ENCODE data around the gene RNF146.
A peak's percentile ranks its signal among the peaks of the same experiment; 100 is the strongest.
"Not testable (repeated sequence)": the region's sequence is repeated elsewhere in the genome, so short reads cannot be mapped to it uniquely, and the experiment has no call there.

The RNF146 gene

GRCh38 chr6:127266178-127266891 lies at the start of gene RNF146:
TSS of gene RNF146 (plus strand) at chr6:127266864. CDS start at chr6:127280339, 13,475 bp downstream.
- Histone ChIP-seq H3K4me3 (ENCODE audit: low read length) (peak within 1 kb of the TSS; percentile 100), H3K36me3 (ENCODE audit: control insufficient read depth, insufficient read depth, low read length) (no peaks in the 10 kb centered on the region), H3K4me1 (ENCODE audit: control insufficient read depth, insufficient read depth, low read length) (peaks cover 15% of the 10 kb centered on the region), H3K27me3 (ENCODE audit: control insufficient read depth, insufficient read depth, low read length) (no peaks in the 10 kb centered on the region), H3K27ac (ENCODE audit: low read depth, low read length) (peak within 1 kb of the TSS; percentile 99), H3K9ac (ENCODE audit: low read length) (peak within 1 kb of the TSS; percentile 99)

GRCh38 chr6:127219869-127220268 lies 46.8 kb upstream of the RNF146 start:
- H3K27me3 ChIP-seq (ENCODE audit: control insufficient read depth, insufficient read depth, low read length): no peaks in the 10 kb centered on the region
- no peaks in the 10 kb centered on the region for H3K4me1 ChIP-seq (ENCODE audit: control insufficient read depth, insufficient read depth, low read length)
- no peak overlapping the region for H3K27ac ChIP-seq (ENCODE audit: low read depth, low read length)
- no peak overlapping the region for H3K4me3 ChIP-seq (ENCODE audit: low read length)
- no peaks in the 10 kb centered on the region for H3K36me3 ChIP-seq (ENCODE audit: control insufficient read depth, insufficient read depth, low read length)
- no peak overlapping the region for H3K9ac ChIP-seq (ENCODE audit: low read length)

- no peak overlapping the region for H3K9ac ChIP-seq (ENCODE audit: low read length)
- H3K4me1 ChIP-seq (ENCODE audit: control insufficient read depth, insufficient read depth, low read length): no peaks in the 10 kb centered on the region
- no peak overlapping the region for H3K27ac ChIP-seq (ENCODE audit: low read depth, low read length)
- no peak overlapping the region for H3K4me3 ChIP-seq (ENCODE audit: low read length)
- no peaks in the 10 kb centered on the region for H3K36me3 ChIP-seq (ENCODE audit: control insufficient read depth, insufficient read depth, low read length)
- no peaks in the 10 kb centered on the region for H3K27me3 ChIP-seq (ENCODE audit: control insufficient read depth, insufficient read depth, low read length)
These were observed 45.5 kb upstream of the RNF146 start for GRCh38 chr6:127221201-127221600.

GRCh38 chr6:127222418-127222817 lies 44.2 kb upstream of the RNF146 start:
- H3K9ac ChIP-seq (ENCODE audit: low read length): no peak overlapping the region
- no peak overlapping the region for H3K27ac ChIP-seq (ENCODE audit: low read depth, low read length)
- H3K27me3 ChIP-seq (ENCODE audit: control insufficient read depth, insufficient read depth, low read length): no peaks in the 10 kb centered on the region
- H3K4me1 ChIP-seq (ENCODE audit: control insufficient read depth, insufficient read depth, low read length): no peaks in the 10 kb centered on the region
- H3K36me3 ChIP-seq (ENCODE audit: control insufficient read depth, insufficient read depth, low read length): no peaks in the 10 kb centered on the region
- no peak overlapping the region for H3K4me3 ChIP-seq (ENCODE audit: low read length)

GRCh38 chr6:127225497-127225896 lies 41.2 kb upstream of the RNF146 start:
- no peak overlapping the region for H3K4me3 ChIP-seq (ENCODE audit: low read length)
- H3K9ac ChIP-seq (ENCODE audit: low read length): no peak overlapping the region
- no peaks in the 10 kb centered on the region for H3K36me3 ChIP-seq (ENCODE audit: control insufficient read depth, insufficient read depth, low read length)
- no peak overlapping the region for H3K27ac ChIP-seq (ENCODE audit: low read depth, low read length)
- H3K4me1 ChIP-seq (ENCODE audit: control insufficient read depth, insufficient read depth, low read length): no peaks in the 10 kb centered on the region
- no peaks in the 10 kb centered on the region for H3K27me3 ChIP-seq (ENCODE audit: control insufficient read depth, insufficient read depth, low read length)

- not testable (repeated sequence) for H3K27me3 ChIP-seq (ENCODE audit: control insufficient read depth, insufficient read depth, low read length); H3K27ac ChIP-seq (ENCODE audit: low read depth, low read length); H3K36me3 ChIP-seq (ENCODE audit: control insufficient read depth, insufficient read depth, low read length); H3K4me1 ChIP-seq (ENCODE audit: control insufficient read depth, insufficient read depth, low read length); H3K4me3 ChIP-seq (ENCODE audit: low read length); H3K9ac ChIP-seq (ENCODE audit: low read length)
These were observed 32.8 kb upstream of the RNF146 start for GRCh38 chr6:127233819-127234218.

- H3K4me3 ChIP-seq (ENCODE audit: low read length): no peak overlapping the region
- H3K4me1 ChIP-seq (ENCODE audit: control insufficient read depth, insufficient read depth, low read length): no peaks in the 10 kb centered on the region
- no peak overlapping the region for H3K27ac ChIP-seq (ENCODE audit: low read depth, low read length)
- H3K36me3 ChIP-seq (ENCODE audit: control insufficient read depth, insufficient read depth, low read length): no peaks in the 10 kb centered on the region
- H3K27me3 ChIP-seq (ENCODE audit: control insufficient read depth, insufficient read depth, low read length): no peaks in the 10 kb centered on the region
- H3K9ac ChIP-seq (ENCODE audit: low read length): no peak overlapping the region
These were observed 23.2 kb upstream of the RNF146 start for GRCh38 chr6:127243501-127243900.

- H3K27me3 ChIP-seq (ENCODE audit: control insufficient read depth, insufficient read depth, low read length): no peaks in the 10 kb centered on the region
- H3K4me1 ChIP-seq (ENCODE audit: control insufficient read depth, insufficient read depth, low read length): no peaks in the 10 kb centered on the region
These were observed 19.3 kb upstream of the RNF146 start for GRCh38 chr6:127247114-127248096.

GRCh38 chr6:127249621-127250020 lies 17.0 kb upstream of the RNF146 start:
- no peak overlapping the region for H3K9ac ChIP-seq (ENCODE audit: low read length)
- H3K4me3 ChIP-seq (ENCODE audit: low read length): no peak overlapping the region
- H3K27ac ChIP-seq (ENCODE audit: low read depth, low read length): no peak overlapping the region
- H3K27me3 ChIP-seq (ENCODE audit: control insufficient read depth, insufficient read depth, low read length): no peaks in the 10 kb centered on the region
- no peaks in the 10 kb centered on the region for H3K4me1 ChIP-seq (ENCODE audit: control insufficient read depth, insufficient read depth, low read length)
- H3K36me3 ChIP-seq (ENCODE audit: control insufficient read depth, insufficient read depth, low read length): no peaks in the 10 kb centered on the region

More at GRCh38 chr6:127247114-127248096, 19.3 kb upstream of the RNF146 start:
- H3K9ac ChIP-seq (ENCODE audit: low read length): no peak overlapping the region
- H3K4me3 ChIP-seq (ENCODE audit: low read length): no peak overlapping the region
- no peak overlapping the region for H3K27ac ChIP-seq (ENCODE audit: low read depth, low read length)
- no peaks in the 10 kb centered on the region for H3K36me3 ChIP-seq (ENCODE audit: control insufficient read depth, insufficient read depth, low read length)

- no peak overlapping the region for H3K4me3 ChIP-seq (ENCODE audit: low read length)
- H3K4me1 ChIP-seq (ENCODE audit: control insufficient read depth, insufficient read depth, low read length): no peaks in the 10 kb centered on the region
- no peak overlapping the region for H3K27ac ChIP-seq (ENCODE audit: low read depth, low read length)
- no peak overlapping the region for H3K9ac ChIP-seq (ENCODE audit: low read length)
- no peaks in the 10 kb centered on the region for H3K36me3 ChIP-seq (ENCODE audit: control insufficient read depth, insufficient read depth, low read length)
- H3K27me3 ChIP-seq (ENCODE audit: control insufficient read depth, insufficient read depth, low read length): no peaks in the 10 kb centered on the region
These were observed 11.4 kb upstream of the RNF146 start for GRCh38 chr6:127255286-127255685.

- H3K36me3 ChIP-seq (ENCODE audit: control insufficient read depth, insufficient read depth, low read length): no peaks in the 10 kb centered on the region
- H3K4me1 ChIP-seq (ENCODE audit: control insufficient read depth, insufficient read depth, low read length): no peaks in the 10 kb centered on the region
- no peak overlapping the region for H3K9ac ChIP-seq (ENCODE audit: low read length)
- no peak overlapping the region for H3K4me3 ChIP-seq (ENCODE audit: low read length)
- H3K27me3 ChIP-seq (ENCODE audit: control insufficient read depth, insufficient read depth, low read length): no peaks in the 10 kb centered on the region
- H3K27ac ChIP-seq (ENCODE audit: low read depth, low read length): no peak overlapping the region
These were observed 3.8 kb upstream of the RNF146 start for GRCh38 chr6:127262896-127263295.

GRCh38 chr6:127263481-127263880 lies 3.2 kb upstream of the RNF146 start:
- H3K4me3 ChIP-seq (ENCODE audit: low read length): no peak overlapping the region
- H3K27me3 ChIP-seq (ENCODE audit: control insufficient read depth, insufficient read depth, low read length): no peaks in the 10 kb centered on the region
- H3K4me1 ChIP-seq (ENCODE audit: control insufficient read depth, insufficient read depth, low read length): peaks cover 3% of the 10 kb centered on the region
- no peak overlapping the region for H3K9ac ChIP-seq (ENCODE audit: low read length)
- no peaks in the 10 kb centered on the region for H3K36me3 ChIP-seq (ENCODE audit: control insufficient read depth, insufficient read depth, low read length)
- H3K27ac ChIP-seq (ENCODE audit: low read depth, low read length): no peak overlapping the region

Measured in rectal smooth muscle tissue (tissue), 1 donor.